AG09319 (cell line): ENCODE results near the gene HDAC4.

ENCODE experiments used
- DNase-seq: peaks from one replicate; pipeline ENCODE4 v3.0.0-alpha.2; 2010; ENCODE audit warnings: low read depth; ENCODE audit errors: extremely low read depth
- CTCF ChIP-seq: IDR thresholded peaks from 2 replicates; pipeline ENCODE4 v1.5.1; 2011; ENCODE audit warnings: low read depth, mild to moderate bottlenecking, inconsistent platforms, low read length, moderate library complexity

The HDAC4 gene

GRCh38 chr2:239093542-239093941, 307.3 kb downstream of the HDAC4 start:
- TF ChIP-seq CTCF: no peak
- DNase-seq: no peak

GRCh38 chr2:239092571-239093294, 308.1 kb downstream of the HDAC4 start:
- DNase-seq: no peak
- no peak for TF ChIP-seq CTCF

- no peak for DNase-seq
- no peak for TF ChIP-seq CTCF
These were observed 310.9 kb downstream of the HDAC4 start for GRCh38 chr2:239089884-239090283.

- no peak for TF ChIP-seq CTCF
- DNase-seq: no peak
These were observed 313.6 kb downstream of the HDAC4 start for GRCh38 chr2:239087046-239087710.

- TF ChIP-seq CTCF: no peak
- DNase-seq: no peak
These were observed 314.3 kb downstream of the HDAC4 start for GRCh38 chr2:239086325-239087020.

GRCh38 chr2:239085201-239085992, 315.4 kb downstream of the HDAC4 start:
- DNase-seq: no peak
- TF ChIP-seq CTCF: no peak
